IMR-90 (cell line): Measurements from ENCODE around the gene FAM83F. TPM values are rescaled to one million over a fixed set of nuclear protein-coding genes. Genes with fewer than 3 reads are reported as not detected.

Experiments used
- ATAC-seq: fragments of 200-7000 bp; cut with Tn5 transposase; 2 replicates; pipeline ENCODE4 v1.9.1; 2020; ENCODE audit warnings: low read depth, mild to moderate bottlenecking, moderate library complexity
- BruUV-seq: library from RNA; stranded (reverse); fragments of 400-500 nt; replicated peaks from 2 replicates; lab custom pipeline; 2021; lab: Mats Ljungman, UMichigan
- CTCF ChIA-PET: fragments of 300-600 bp; formaldehyde crosslinking; extraction: SDS; loops from one replicate; lab custom pipeline; 2021; ENCODE audit warnings: antibody characterized with exemption; lab: Yijun Ruan, JAX
- POLR2A ChIA-PET: fragments of 300-600 bp; sonication (Branson Sonifier 250); formaldehyde crosslinking; loops from one replicate; lab custom pipeline; 2022; ENCODE audit warnings: antibody characterized with exemption; ENCODE audit not compliant: unreplicated experiment; lab: Charles Lee
- DNase-seq: peaks from one replicate; pipeline ENCODE4 v3.0.0; 2013
- H2AFZ ChIP-seq: replicated peaks from 2 replicates; pipeline ENCODE3; 2013; ENCODE audit warnings: low read length, mild to moderate bottlenecking; ENCODE audit not compliant: poor library complexity
- H2AK5ac ChIP-seq: 2 replicates; pipeline ENCODE4 v1.6.1; 2013; ENCODE audit warnings: low read depth, low read length, inconsistent platforms
- H2AK9ac ChIP-seq: replicated peaks from 2 replicates; pipeline ENCODE3; 2013; ENCODE audit warnings: mild to moderate bottlenecking, low read depth, low read length, moderate library complexity; ENCODE audit not compliant: poor library complexity
- H2BK120ac ChIP-seq: 2 replicates; pipeline ENCODE4 v1.6.1; 2013; ENCODE audit warnings: low read depth, low read length, inconsistent platforms
- H2BK15ac ChIP-seq: 3 replicates; pipeline ENCODE4 v1.6.1; 2013; ENCODE audit warnings: low read depth, low read length, inconsistent platforms
- H2BK20ac ChIP-seq: 2 replicates; pipeline ENCODE4 v1.6.1; 2013; ENCODE audit warnings: low read depth, mild to moderate bottlenecking, inconsistent platforms, low read length, moderate library complexity
- H2BK5ac ChIP-seq: 2 replicates; pipeline ENCODE4 v1.6.1; 2013; ENCODE audit warnings: mild to moderate bottlenecking, low read depth, low read length, inconsistent platforms; ENCODE audit not compliant: poor library complexity, severe bottlenecking
- H3K14ac ChIP-seq: replicated peaks from 2 replicates; pipeline ENCODE4 v1.6.1; 2013; ENCODE audit warnings: low read depth, low read length, inconsistent platforms
- H3K18ac ChIP-seq: 2 replicates; pipeline ENCODE4 v1.6.1; 2013; ENCODE audit warnings: low read depth, low read length, control low read depth
- H3K23ac ChIP-seq: 2 replicates; pipeline ENCODE4 v1.6.1; 2013; ENCODE audit warnings: low read depth, low read length, inconsistent platforms
- H3K27ac ChIP-seq: 2 replicates; pipeline ENCODE4 v1.5.1; 2013; ENCODE audit warnings: mild to moderate bottlenecking, control low read depth, low read length; ENCODE audit not compliant: insufficient read depth
- H3K27me3 ChIP-seq: 2 replicates; pipeline ENCODE4 v1.6.1; 2013; ENCODE audit warnings: low read length; ENCODE audit not compliant: control insufficient read depth, insufficient read depth
- H3K36me3 ChIP-seq: 2 replicates; pipeline ENCODE4 v1.6.1; 2013; ENCODE audit warnings: low read length, mixed read lengths; ENCODE audit not compliant: control insufficient read depth, insufficient read depth
- H3K4ac ChIP-seq: 2 replicates; pipeline ENCODE4 v1.6.1; 2013; ENCODE audit warnings: low read depth, low read length, inconsistent platforms
- H3K4me1 ChIP-seq: 2 replicates; pipeline ENCODE4 v1.6.1; 2013; ENCODE audit warnings: low read length, mixed read lengths; ENCODE audit not compliant: control insufficient read depth, insufficient read depth
- H3K4me2 ChIP-seq: 2 replicates; pipeline ENCODE4 v1.6.1; 2013; ENCODE audit warnings: low read depth, mild to moderate bottlenecking, control low read depth, low read length, moderate library complexity
- H3K4me3 ChIP-seq: 2 replicates; pipeline ENCODE4 v1.5.1; 2013; ENCODE audit warnings: low read depth, mild to moderate bottlenecking, control low read depth, low read length, moderate library complexity; ENCODE audit not compliant: insufficient read depth
- H3K56ac ChIP-seq: 2 replicates; pipeline ENCODE4 v1.6.1; 2013; ENCODE audit warnings: low read length, inconsistent platforms; ENCODE audit not compliant: insufficient read depth; ENCODE audit errors: extremely low read depth
- H3K79me1 ChIP-seq, 2 experiments: 2 replicates each; pipeline ENCODE4 v1.6.1; 2013; ENCODE audit warnings: low read length in 2 of 2, inconsistent platforms in 1 of 2, low read depth in 1 of 2
- H3K9ac ChIP-seq: 2 replicates; pipeline ENCODE4 v1.6.1; 2013; ENCODE audit warnings: low read depth, low read length, control low read depth
- H3K9me1 ChIP-seq: 2 replicates; pipeline ENCODE4 v1.6.1; 2013; ENCODE audit warnings: low read length, inconsistent platforms; ENCODE audit not compliant: insufficient read depth
- H3K9me3 ChIP-seq: 2 replicates; pipeline ENCODE4 v1.6.1; 2013; ENCODE audit warnings: low read length; ENCODE audit not compliant: control insufficient read depth, insufficient read depth
- H4K20me1 ChIP-seq: 2 replicates; pipeline ENCODE4 v1.6.1; 2013; ENCODE audit warnings: low read length, inconsistent platforms; ENCODE audit not compliant: insufficient read depth
- H4K5ac ChIP-seq: 2 replicates; pipeline ENCODE4 v1.6.1; 2013; ENCODE audit warnings: mild to moderate bottlenecking, low read depth, low read length, control low read depth
- H4K8ac ChIP-seq, 2 experiments: 2 replicates each; pipeline ENCODE4 v1.6.1; 2013; ENCODE audit warnings: low read depth in 2 of 2, low read length in 2 of 2, control low read depth in 1 of 2, inconsistent platforms in 1 of 2
- H4K91ac ChIP-seq: 2 replicates; pipeline ENCODE4 v1.6.1; 2013; ENCODE audit warnings: low read depth, low read length, inconsistent platforms; ENCODE audit not compliant: insufficient read depth
- BHLHE40 ChIP-seq: fragments of 150-350 bp; IDR thresholded peaks from 2 replicates; pipeline ENCODE4 v1.6.1; 2016; ENCODE audit warnings: mild to moderate bottlenecking, low read depth, low read length
- CEBPB ChIP-seq: IDR thresholded peaks from 2 replicates; pipeline ENCODE4 v1.6.1; 2012; ENCODE audit warnings: low read depth, low read length, improper control_type of control experiment
- CHD1 ChIP-seq: IDR thresholded peaks from 2 replicates; pipeline ENCODE4 v1.6.1; 2012; ENCODE audit warnings: low read depth, low read length, improper control_type of control experiment
- MAFK ChIP-seq: IDR thresholded peaks from 2 replicates; pipeline ENCODE4 v1.6.1; 2012; ENCODE audit warnings: low read depth, low read length, improper control_type of control experiment
- MAZ ChIP-seq: IDR thresholded peaks from 2 replicates; pipeline ENCODE4 v1.6.1; 2012; ENCODE audit warnings: low read depth, mild to moderate bottlenecking, low read length, improper control_type of control experiment, moderate library complexity, borderline replicate concordance
- MXI1 ChIP-seq: IDR thresholded peaks from 2 replicates; pipeline ENCODE4 v1.6.1; 2012; ENCODE audit warnings: low read depth, mild to moderate bottlenecking, low read length, moderate library complexity, borderline replicate concordance
- NFE2L2 ChIP-seq: fragments of 150-350 bp; IDR thresholded peaks from 2 replicates; pipeline ENCODE4 v1.6.1; 2016; ENCODE audit warnings: low read depth, mild to moderate bottlenecking, low read length
- RAD21 ChIP-seq: IDR thresholded peaks from 2 replicates; pipeline ENCODE4 v1.6.1; 2012; ENCODE audit warnings: low read length, improper control_type of control experiment
- RFX5 ChIP-seq: IDR thresholded peaks from 2 replicates; pipeline ENCODE4 v1.8.0; 2012; ENCODE audit warnings: low read depth, mild to moderate bottlenecking, low read length, moderate library complexity
- SMC3 ChIP-seq: fragments of 150-350 bp; IDR thresholded peaks from 2 replicates; pipeline ENCODE4 v1.6.1; 2016; ENCODE audit warnings: low read depth, mild to moderate bottlenecking, antibody characterized with exemption, low read length, moderate library complexity
- WGBS, 2 experiments: methylation state at CpG; one replicate each; pipeline versions ENCODE4 v1.1.5 to v1.1.7; 2013; ENCODE audit warnings: missing lambda C conversion rate in 2 of 2; ENCODE audit not compliant: insufficient read length in 1 of 2; ENCODE audit errors: extremely low coverage in 2 of 2; 5-methylcytosine and 5-hydroxymethylcytosine counted together
- dilution Hi-C: fragments of 300-500 bp; cut with HindIII; formaldehyde crosslinking; loops from one replicate; pipeline ENCODE4 v1.14.3; 2018; ENCODE audit warnings: low sequenced_read_pairs; ENCODE audit not compliant: unreplicated experiment
- in situ Hi-C: fragments of 300-500 bp; cut with MboI; formaldehyde crosslinking; loops from 3 replicates; pipeline ENCODE4 v1.14.3; 2019; ENCODE audit warnings: low sequenced_read_pairs, inconsistent platforms, mixed read lengths
- intact Hi-C: fragments of 100-400 bp; cut with micrococcal nuclease; formaldehyde crosslinking; loops from 2 replicates; pipeline ENCODE4 v1.10.0; 2022
- polyA plus RNA-seq, 3 experiments: library from polyadenylated mRNA; depleted of rRNA; stranded (reverse); fragments of >200 nt; gene quantifications; 2 replicates each; pipeline ENCODE4 v1.2.3, GENCODE V29; 2012; ENCODE audit warnings: low replicate concordance in 1 of 3
- total RNA-seq: library from RNA; depleted of rRNA; stranded (reverse); fragments of >200 nt; gene quantifications from 2 replicates; pipeline ENCODE4 v1.2.3, GENCODE V29; 2012
- TF ChIP-seq, protein P1 (sequence below): fragments of 150-350 bp; IDR thresholded peaks from 2 replicates; pipeline ENCODE4 v1.6.1; 2016; ENCODE audit warnings: low read depth, mild to moderate bottlenecking, low read length, moderate library complexity, borderline replicate concordance
- TF ChIP-seq, protein P2 (sequence below): fragments of 150-350 bp; IDR thresholded peaks from 2 replicates; pipeline ENCODE4 v1.6.1; 2017; ENCODE audit warnings: mild to moderate bottlenecking, antibody characterized with exemption, low read length, low read depth

The FAM83F gene
- total and polyA plus RNA-seq, 2 of the 4 experiments (the other 2 are of a cell fraction) = not detected

DNA sequence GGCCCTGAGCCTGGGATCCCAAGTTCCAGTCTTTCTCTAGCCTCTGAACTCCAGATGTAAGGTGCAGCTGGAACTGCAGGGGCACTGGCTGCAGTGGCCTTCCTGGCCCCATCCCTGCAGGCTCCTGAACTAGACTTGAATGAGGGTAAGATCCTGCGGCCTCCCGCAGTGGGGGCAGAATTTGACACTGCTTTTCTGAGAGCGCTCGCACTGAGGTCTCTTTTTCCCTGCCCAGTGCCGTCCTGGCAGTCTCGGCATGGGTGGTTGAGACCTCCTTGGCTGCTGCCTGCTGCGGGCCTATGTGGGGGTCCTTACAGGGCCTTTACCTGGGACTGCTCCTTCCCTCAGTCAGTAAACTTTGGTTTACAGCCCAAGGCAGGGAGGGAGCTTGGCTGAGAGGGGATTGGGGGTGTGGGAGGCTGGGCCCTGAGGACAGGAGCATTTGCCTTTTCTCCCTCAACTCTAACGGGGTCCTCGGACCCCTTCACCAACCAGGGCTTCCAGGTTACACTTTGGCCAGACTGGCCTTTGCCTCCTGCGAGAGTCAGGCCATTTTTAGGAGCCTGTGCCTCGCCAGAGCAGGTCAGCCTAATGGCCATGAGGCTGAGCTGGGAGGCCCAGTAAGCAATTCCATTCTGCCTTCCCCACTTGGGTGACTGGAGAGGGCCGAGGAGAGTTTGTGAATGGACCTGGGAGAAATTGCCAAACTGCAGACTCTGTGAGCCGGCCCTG, 35.4 kb downstream of the FAM83F start (continued):
- no peak for TF ChIP-seq CHD1

DNA sequence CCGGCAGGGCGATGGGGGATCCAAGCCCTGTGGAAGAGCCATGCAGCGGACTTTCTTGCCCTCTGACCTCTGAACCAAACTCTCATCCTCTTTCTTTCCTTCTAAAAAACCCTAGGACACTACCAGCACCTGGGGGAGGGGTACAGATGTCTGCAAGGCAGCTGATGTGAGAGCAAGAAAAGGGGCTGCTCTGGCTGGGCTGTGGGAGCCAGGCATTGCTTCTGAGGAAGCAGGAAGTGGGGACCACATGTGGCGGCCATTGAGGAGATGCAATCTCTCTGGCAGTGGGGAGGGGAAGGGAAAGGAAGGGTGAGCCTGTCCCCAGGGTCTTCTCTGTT, 36.0 kb downstream of the FAM83F start:
- H3K36me3 ChIP-seq = no peaks in the 10 kb centered on the region
- H3K4me1 ChIP-seq = no peaks in the 10 kb centered on the region
- H2BK15ac ChIP-seq = no peak overlapping the region
- no peak overlapping the region for H3K4me2 ChIP-seq
- no peak overlapping the region for H4K91ac ChIP-seq
- no peaks in the 10 kb centered on the region for H4K20me1 ChIP-seq
- no peak overlapping the region for H3K56ac ChIP-seq
- no peaks in the 10 kb centered on the region for H3K9me1 ChIP-seq
- H3K14ac ChIP-seq = no peak overlapping the region
- H4K5ac ChIP-seq = no peak overlapping the region
- CTCF ChIA-PET = no interaction called here
- no peaks in the 10 kb centered on the region for H3K79me1 ChIP-seq
- no peak overlapping the region for H2AK9ac ChIP-seq
- H2BK5ac ChIP-seq = no peak overlapping the region
- no peak overlapping the region for H2AK5ac ChIP-seq
- no peak overlapping the region for H2BK120ac ChIP-seq
- H3K18ac ChIP-seq = no peak overlapping the region
- no peak overlapping the region for H3K27ac ChIP-seq
- H2BK20ac ChIP-seq = no peak overlapping the region
- dilution Hi-C loops = no loop called here
- in situ Hi-C loops = loop anchor here (25.0 kb wide), 1 partner anchor 868 kb away; the partner anchor contains the start of gene CBX7
- no peak overlapping the region for H2AFZ ChIP-seq
- no TSS peak for BruUV-seq
- POLR2A ChIA-PET = no interaction called here
- H3K9ac ChIP-seq = no peak overlapping the region
- H3K4me3 ChIP-seq = no peak overlapping the region
- H3K23ac ChIP-seq = no peak overlapping the region
- H3K9me3 ChIP-seq = no peaks in the 10 kb centered on the region
- DNase-seq (no peak), ATAC-seq (no peak)
- intact Hi-C loops = no loop called here
- H4K8ac ChIP-seq = no peak overlapping the region
- no peak overlapping the region for H3K4ac ChIP-seq
- TF ChIP-seq CEBPB (no peak), BHLHE40 (no peak), RFX5 (no peak), RAD21 (no peak), MAZ (no peak), SMC3 (no peak), MXI1 (no peak), MAFK (no peak), NFE2L2 (no peak)
- TF ChIP-seq, protein P1, sequence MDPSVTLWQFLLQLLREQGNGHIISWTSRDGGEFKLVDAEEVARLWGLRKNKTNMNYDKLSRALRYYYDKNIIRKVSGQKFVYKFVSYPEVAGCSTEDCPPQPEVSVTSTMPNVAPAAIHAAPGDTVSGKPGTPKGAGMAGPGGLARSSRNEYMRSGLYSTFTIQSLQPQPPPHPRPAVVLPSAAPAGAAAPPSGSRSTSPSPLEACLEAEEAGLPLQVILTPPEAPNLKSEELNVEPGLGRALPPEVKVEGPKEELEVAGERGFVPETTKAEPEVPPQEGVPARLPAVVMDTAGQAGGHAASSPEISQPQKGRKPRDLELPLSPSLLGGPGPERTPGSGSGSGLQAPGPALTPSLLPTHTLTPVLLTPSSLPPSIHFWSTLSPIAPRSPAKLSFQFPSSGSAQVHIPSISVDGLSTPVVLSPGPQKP = no peak
- TF ChIP-seq, protein P2, sequence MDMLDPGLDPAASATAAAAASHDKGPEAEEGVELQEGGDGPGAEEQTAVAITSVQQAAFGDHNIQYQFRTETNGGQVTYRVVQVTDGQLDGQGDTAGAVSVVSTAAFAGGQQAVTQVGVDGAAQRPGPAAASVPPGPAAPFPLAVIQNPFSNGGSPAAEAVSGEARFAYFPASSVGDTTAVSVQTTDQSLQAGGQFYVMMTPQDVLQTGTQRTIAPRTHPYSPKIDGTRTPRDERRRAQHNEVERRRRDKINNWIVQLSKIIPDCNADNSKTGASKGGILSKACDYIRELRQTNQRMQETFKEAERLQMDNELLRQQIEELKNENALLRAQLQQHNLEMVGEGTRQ = no peak
- 67% methylated on average over 1 of the region's 4 CpGs; no CpG with 5 or more reads in 1 of the 2 experiments for WGBS, 2 experiments
- H3K27me3 ChIP-seq = peaks cover 63% of the 10 kb centered on the region
